HepG2 (cell line): Measurements from ENCODE around the gene CLIC1. TPM values are rescaled to one million over a fixed set of nuclear protein-coding genes. Genes with fewer than 3 reads are reported as not detected.

Source experiments
- HOXA9 ChIP-seq: sonication (generic); formaldehyde crosslinking; IDR thresholded peaks from 2 replicates; pipeline ENCODE4 v1.8.1; 2022; ENCODE audit warnings: missing genetic modification reagents, mild to moderate bottlenecking, moderate library complexity, borderline replicate concordance
- MLLT10 ChIP-seq: sonication (generic); formaldehyde crosslinking; IDR thresholded peaks from 2 replicates; pipeline ENCODE4 v1.4.0; 2020; ENCODE audit warnings: missing genetic modification reagents
- SOX5 ChIP-seq: IDR thresholded peaks from 2 replicates; pipeline ENCODE4 v1.6.1; 2016; ENCODE audit warnings: borderline replicate concordance
- SRSF1 ChIP-seq: fragments of 200-400 bp; formaldehyde crosslinking; optimal IDR thresholded peaks from 2 replicates; pipeline ENCODE3; 2017; ENCODE audit warnings: mild to moderate bottlenecking, low read depth, low read length, moderate library complexity
- SYNCRIP ChIP-seq: fragments of 200-400 bp; formaldehyde crosslinking; IDR thresholded peaks from 2 replicates; pipeline ENCODE4 v1.6.1; 2018; ENCODE audit warnings: mild to moderate bottlenecking, low read depth, low read length; ENCODE audit not compliant: insufficient read depth
- TMF1 ChIP-seq: sonication (generic); formaldehyde crosslinking; IDR thresholded peaks from 2 replicates; pipeline ENCODE4 v1.8.1; 2022; ENCODE audit warnings: low read depth, missing genetic modification reagents
- ZC3H4 ChIP-seq: sonication (generic); formaldehyde crosslinking; IDR thresholded peaks from 2 replicates; pipeline ENCODE4 v1.4.0; 2020; ENCODE audit warnings: missing genetic modification reagents, borderline replicate concordance
- ZFP36L1 ChIP-seq: sonication (generic); formaldehyde crosslinking; IDR thresholded peaks from 2 replicates; pipeline ENCODE4 v1.8.0; 2022; ENCODE audit warnings: mild to moderate bottlenecking, missing genetic modification reagents, moderate library complexity
- ZNF33A ChIP-seq: sonication (generic); formaldehyde crosslinking; IDR thresholded peaks from 2 replicates; pipeline ENCODE4 v1.5.1; 2020; ENCODE audit warnings: missing genetic modification reagents, mild to moderate bottlenecking, moderate library complexity, borderline replicate concordance
- ZNF451 ChIP-seq: sonication (generic); formaldehyde crosslinking; IDR thresholded peaks from 2 replicates; pipeline ENCODE4 v1.5.0; 2020; ENCODE audit warnings: mild to moderate bottlenecking, missing genetic modification reagents
- ZNF552 ChIP-seq: sonication (generic); formaldehyde crosslinking; IDR thresholded peaks from 2 replicates; pipeline ENCODE4 v1.9.0; 2022; ENCODE audit warnings: missing genetic modification reagents, mild to moderate bottlenecking, borderline replicate concordance
- ZNF563 ChIP-seq: sonication (generic); formaldehyde crosslinking; IDR thresholded peaks from 2 replicates; pipeline ENCODE4 v1.8.0; 2022; ENCODE audit warnings: mild to moderate bottlenecking, moderate library complexity, missing genetic modification reagents
- ZNF891 ChIP-seq: sonication (generic); formaldehyde crosslinking; IDR thresholded peaks from 2 replicates; pipeline ENCODE4 v1.5.0; 2020; ENCODE audit warnings: mild to moderate bottlenecking, missing genetic modification reagents
- polyA plus RNA-seq, 8 experiments: library from polyadenylated mRNA; depleted of rRNA in 3 of 8; stranded (reverse) in 7 of 8; unstranded in 1 of 8; fragments of >200 nt; fragmentation: Illumina TruSeq in 4 of 8; extraction: Trizol in 4 of 8; gene quantifications; 2 replicates each; pipeline versions ENCODE4 v1.2.1 to v1.2.3, GENCODE V29; 2011 to 2016; ENCODE audit warnings: low read depth in 4 of 8, missing spikeins in 1 of 8, mixed read lengths in 1 of 8; ENCODE audit not compliant: insufficient read depth in 1 of 8
- total RNA-seq, 5 experiments: library from RNA; depleted of rRNA; stranded (reverse); fragments of >200 nt; fragmentation: Illumina TruSeq; extraction: Trizol; gene quantifications; 2 replicates each; pipeline ENCODE4 v1.2.3, GENCODE V29; 2016; ENCODE audit warnings: low read depth in 1 of 5
- TF ChIP-seq, protein P1 (sequence below): sonication (generic); formaldehyde crosslinking; IDR thresholded peaks from 2 replicates; pipeline ENCODE4 v1.9.0; 2021; ENCODE audit warnings: missing genetic modification reagents, borderline replicate concordance
- TF ChIP-seq, protein P2 (sequence below): sonication (generic); formaldehyde crosslinking; IDR thresholded peaks from 2 replicates; pipeline ENCODE4 v1.4.0; 2020; ENCODE audit warnings: mild to moderate bottlenecking, missing genetic modification reagents
- TF ChIP-seq, protein P3 (sequence below): sonication (generic); formaldehyde crosslinking; IDR thresholded peaks from 2 replicates; pipeline ENCODE4 v1.4.0; 2020; ENCODE audit warnings: mild to moderate bottlenecking, missing genetic modification reagents
- TF ChIP-seq, protein P4 (sequence below): sonication (generic); formaldehyde crosslinking; conservative IDR thresholded peaks from 2 replicates; pipeline ENCODE4 v1.4.0; 2020; ENCODE audit warnings: mild to moderate bottlenecking, missing genetic modification reagents, moderate library complexity
- TF ChIP-seq, protein P5 (sequence below): sonication (generic); formaldehyde crosslinking; IDR thresholded peaks from 2 replicates; pipeline ENCODE4 v1.4.0; 2020; ENCODE audit warnings: missing genetic modification reagents; ENCODE audit errors: not compliant biosample characterization
- TF ChIP-seq, protein P6 (sequence below): sonication (generic); formaldehyde crosslinking; IDR thresholded peaks from 2 replicates; pipeline ENCODE4 v1.8.0; 2022; ENCODE audit warnings: missing genetic modification reagents, mild to moderate bottlenecking, borderline replicate concordance
- TF ChIP-seq, protein P7 (sequence below): IDR thresholded peaks from 2 replicates; pipeline ENCODE4 v1.6.1; 2012; ENCODE audit warnings: inconsistent platforms

CLIC1 gene
- total and polyA plus RNA-seq, 2 of the 13 experiments (the other 11 are each of a cell fraction or from before 2014, with no cell fraction given), result 602 to 891 TPM

DNA sequence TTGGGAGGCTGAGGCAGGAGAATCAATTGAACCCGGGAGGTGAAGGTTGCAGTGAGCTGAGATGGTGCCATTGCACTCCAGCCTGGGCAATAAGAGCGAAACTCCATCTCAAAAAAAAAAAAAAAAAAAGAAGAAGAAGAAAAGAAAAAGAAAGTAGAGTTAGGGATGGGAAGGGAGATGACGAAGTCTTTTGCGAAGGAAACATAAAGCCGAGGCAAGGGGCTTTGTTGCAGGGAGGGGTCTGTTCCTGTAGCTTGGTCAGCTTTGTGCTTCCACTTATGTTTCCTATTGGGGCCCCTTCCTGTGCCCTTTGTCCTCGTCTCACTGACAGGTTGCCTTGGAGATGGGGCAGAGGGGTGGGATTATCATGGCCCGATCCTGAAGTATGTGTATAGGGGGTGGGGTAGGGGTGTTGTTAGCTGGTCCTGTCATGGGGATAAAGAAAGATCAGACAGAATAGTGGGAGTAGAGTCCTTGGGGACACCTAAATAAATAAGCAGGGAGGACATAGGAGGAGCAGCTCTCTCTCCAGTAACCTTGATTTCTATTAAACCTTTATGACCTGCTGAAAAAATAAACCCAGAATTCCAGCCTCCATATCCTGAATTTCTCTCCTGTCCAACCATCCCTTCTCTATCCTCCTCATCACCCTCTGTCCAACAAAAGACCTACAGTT lies 1.1 kb upstream of the CLIC1 start (continued):
- TF ChIP-seq, protein P1, sequence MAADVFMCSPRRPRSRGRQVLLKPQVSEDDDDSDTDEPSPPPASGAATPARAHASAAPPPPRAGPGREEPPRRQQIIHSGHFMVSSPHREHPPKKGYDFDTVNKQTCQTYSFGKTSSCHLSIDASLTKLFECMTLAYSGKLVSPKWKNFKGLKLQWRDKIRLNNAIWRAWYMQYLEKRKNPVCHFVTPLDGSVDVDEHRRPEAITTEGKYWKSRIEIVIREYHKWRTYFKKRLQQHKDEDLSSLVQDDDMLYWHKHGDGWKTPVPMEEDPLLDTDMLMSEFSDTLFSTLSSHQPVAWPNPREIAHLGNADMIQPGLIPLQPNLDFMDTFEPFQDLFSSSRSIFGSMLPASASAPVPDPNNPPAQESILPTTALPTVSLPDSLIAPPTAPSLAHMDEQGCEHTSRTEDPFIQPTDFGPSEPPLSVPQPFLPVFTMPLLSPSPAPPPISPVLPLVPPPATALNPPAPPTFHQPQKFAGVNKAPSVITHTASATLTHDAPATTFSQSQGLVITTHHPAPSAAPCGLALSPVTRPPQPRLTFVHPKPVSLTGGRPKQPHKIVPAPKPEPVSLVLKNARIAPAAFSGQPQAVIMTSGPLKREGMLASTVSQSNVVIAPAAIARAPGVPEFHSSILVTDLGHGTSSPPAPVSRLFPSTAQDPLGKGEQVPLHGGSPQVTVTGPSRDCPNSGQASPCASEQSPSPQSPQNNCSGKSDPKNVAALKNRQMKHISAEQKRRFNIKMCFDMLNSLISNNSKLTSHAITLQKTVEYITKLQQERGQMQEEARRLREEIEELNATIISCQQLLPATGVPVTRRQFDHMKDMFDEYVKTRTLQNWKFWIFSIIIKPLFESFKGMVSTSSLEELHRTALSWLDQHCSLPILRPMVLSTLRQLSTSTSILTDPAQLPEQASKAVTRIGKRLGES (CRISPR knock-in tag), result no peak
- TF ChIP-seq, protein P2, sequence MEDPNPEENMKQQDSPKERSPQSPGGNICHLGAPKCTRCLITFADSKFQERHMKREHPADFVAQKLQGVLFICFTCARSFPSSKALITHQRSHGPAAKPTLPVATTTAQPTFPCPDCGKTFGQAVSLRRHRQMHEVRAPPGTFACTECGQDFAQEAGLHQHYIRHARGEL, result no peak
- TF ChIP-seq, protein P3, sequence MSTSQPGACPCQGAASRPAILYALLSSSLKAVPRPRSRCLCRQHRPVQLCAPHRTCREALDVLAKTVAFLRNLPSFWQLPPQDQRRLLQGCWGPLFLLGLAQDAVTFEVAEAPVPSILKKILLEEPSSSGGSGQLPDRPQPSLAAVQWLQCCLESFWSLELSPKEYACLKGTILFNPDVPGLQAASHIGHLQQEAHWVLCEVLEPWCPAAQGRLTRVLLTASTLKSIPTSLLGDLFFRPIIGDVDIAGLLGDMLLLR, result no peak
- no peak for TF ChIP-seq MLLT10 (CRISPR knock-in tag)
- TF ChIP-seq HOXA9 (CRISPR knock-in tag), result no peak
- TF ChIP-seq ZNF552 (CRISPR knock-in tag), result no peak; the same call in 1 of the 2 replicates
- no peak for TF ChIP-seq SYNCRIP
- TF ChIP-seq ZNF563 (CRISPR knock-in tag), result no peak
- TF ChIP-seq, protein P4, sequence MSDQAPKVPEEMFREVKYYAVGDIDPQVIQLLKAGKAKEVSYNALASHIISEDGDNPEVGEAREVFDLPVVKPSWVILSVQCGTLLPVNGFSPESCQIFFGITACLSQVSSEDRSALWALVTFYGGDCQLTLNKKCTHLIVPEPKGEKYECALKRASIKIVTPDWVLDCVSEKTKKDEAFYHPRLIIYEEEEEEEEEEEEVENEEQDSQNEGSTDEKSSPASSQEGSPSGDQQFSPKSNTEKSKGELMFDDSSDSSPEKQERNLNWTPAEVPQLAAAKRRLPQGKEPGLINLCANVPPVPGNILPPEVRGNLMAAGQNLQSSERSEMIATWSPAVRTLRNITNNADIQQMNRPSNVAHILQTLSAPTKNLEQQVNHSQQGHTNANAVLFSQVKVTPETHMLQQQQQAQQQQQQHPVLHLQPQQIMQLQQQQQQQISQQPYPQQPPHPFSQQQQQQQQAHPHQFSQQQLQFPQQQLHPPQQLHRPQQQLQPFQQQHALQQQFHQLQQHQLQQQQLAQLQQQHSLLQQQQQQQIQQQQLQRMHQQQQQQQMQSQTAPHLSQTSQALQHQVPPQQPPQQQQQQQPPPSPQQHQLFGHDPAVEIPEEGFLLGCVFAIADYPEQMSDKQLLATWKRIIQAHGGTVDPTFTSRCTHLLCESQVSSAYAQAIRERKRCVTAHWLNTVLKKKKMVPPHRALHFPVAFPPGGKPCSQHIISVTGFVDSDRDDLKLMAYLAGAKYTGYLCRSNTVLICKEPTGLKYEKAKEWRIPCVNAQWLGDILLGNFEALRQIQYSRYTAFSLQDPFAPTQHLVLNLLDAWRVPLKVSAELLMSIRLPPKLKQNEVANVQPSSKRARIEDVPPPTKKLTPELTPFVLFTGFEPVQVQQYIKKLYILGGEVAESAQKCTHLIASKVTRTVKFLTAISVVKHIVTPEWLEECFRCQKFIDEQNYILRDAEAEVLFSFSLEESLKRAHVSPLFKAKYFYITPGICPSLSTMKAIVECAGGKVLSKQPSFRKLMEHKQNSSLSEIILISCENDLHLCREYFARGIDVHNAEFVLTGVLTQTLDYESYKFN (CRISPR knock-in tag), result peak; percentile 100
- TF ChIP-seq ZNF33A, result no peak
- peak; percentile 73; the same call in 1 of the 2 replicates for TF ChIP-seq SOX5
- TF ChIP-seq, protein P5, sequence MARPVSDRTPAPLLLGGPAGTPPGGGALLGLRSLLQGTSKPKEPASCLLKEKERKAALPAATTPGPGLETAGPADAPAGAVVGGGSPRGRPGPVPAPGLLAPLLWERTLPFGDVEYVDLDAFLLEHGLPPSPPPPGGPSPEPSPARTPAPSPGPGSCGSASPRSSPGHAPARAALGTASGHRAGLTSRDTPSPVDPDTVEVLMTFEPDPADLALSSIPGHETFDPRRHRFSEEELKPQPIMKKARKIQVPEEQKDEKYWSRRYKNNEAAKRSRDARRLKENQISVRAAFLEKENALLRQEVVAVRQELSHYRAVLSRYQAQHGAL (CRISPR knock-in tag), result no peak
- TF ChIP-seq, protein P6, sequence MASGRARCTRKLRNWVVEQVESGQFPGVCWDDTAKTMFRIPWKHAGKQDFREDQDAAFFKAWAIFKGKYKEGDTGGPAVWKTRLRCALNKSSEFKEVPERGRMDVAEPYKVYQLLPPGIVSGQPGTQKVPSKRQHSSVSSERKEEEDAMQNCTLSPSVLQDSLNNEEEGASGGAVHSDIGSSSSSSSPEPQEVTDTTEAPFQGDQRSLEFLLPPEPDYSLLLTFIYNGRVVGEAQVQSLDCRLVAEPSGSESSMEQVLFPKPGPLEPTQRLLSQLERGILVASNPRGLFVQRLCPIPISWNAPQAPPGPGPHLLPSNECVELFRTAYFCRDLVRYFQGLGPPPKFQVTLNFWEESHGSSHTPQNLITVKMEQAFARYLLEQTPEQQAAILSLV (CRISPR knock-in tag), result no peak
- TF ChIP-seq, protein P7, sequence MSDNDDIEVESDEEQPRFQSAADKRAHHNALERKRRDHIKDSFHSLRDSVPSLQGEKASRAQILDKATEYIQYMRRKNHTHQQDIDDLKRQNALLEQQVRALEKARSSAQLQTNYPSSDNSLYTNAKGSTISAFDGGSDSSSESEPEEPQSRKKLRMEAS, result no peak
- TF ChIP-seq ZFP36L1, result no peak
- TF ChIP-seq ZNF891 (CRISPR knock-in tag), result no peak
- no peak for TF ChIP-seq ZC3H4
- TF ChIP-seq SRSF1, result no peak
- no peak for TF ChIP-seq TMF1 (CRISPR knock-in tag)
- no peak; the same call in 1 of the 2 replicates for TF ChIP-seq ZNF451 (CRISPR knock-in tag)
